Large intestine (tissue), 3 donors: ENCODE measurements around the gene C19orf44. TPM values are rescaled to one million over a fixed set of nuclear protein-coding genes. Genes with fewer than 3 reads are reported as not detected.
"Not testable (repeated sequence)": the region's sequence is repeated elsewhere in the genome, so short reads cannot be mapped to it uniquely, and the experiment has no call there.

Experiments
- DNase-seq, 2 donors: peaks; one replicate each; pipeline versions ENCODE4 v3.0.0 to v3.0.0-alpha.2; 2013
- H3K27ac ChIP-seq: one replicate; pipeline ENCODE4 v1.5.1; 2013; ENCODE audit warnings: low read length
- H3K27me3 ChIP-seq: 2 replicates; pipeline ENCODE4 v1.6.1; 2013; ENCODE audit warnings: low read length; ENCODE audit not compliant: control insufficient read depth, insufficient read depth
- H3K36me3 ChIP-seq: 2 replicates; pipeline ENCODE4 v1.6.1; 2013; ENCODE audit warnings: low read length; ENCODE audit not compliant: control insufficient read depth, insufficient read depth
- H3K4me1 ChIP-seq: one replicate; pipeline ENCODE4 v1.6.1; 2013; ENCODE audit warnings: low read length; ENCODE audit not compliant: control insufficient read depth, insufficient read depth
- H3K4me3 ChIP-seq: one replicate; pipeline ENCODE4 v1.5.1; 2013; ENCODE audit warnings: low read length
- H3K9me3 ChIP-seq: one replicate; pipeline ENCODE4 v1.6.1; 2013; ENCODE audit warnings: mild to moderate bottlenecking, low read depth, low read length, moderate library complexity; ENCODE audit not compliant: control insufficient read depth
- WGBS: methylation state at CpG from one replicate; pipeline ENCODE4 v1.1.5; 2013; ENCODE audit warnings: low lambda C conversion rate; ENCODE audit not compliant: insufficient coverage; 5-methylcytosine and 5-hydroxymethylcytosine counted together
- polyA plus RNA-seq: library from polyadenylated mRNA; unstranded; fragments of 120-200 nt; gene quantifications from one replicate; pipeline ENCODE4 v1.2.1, GENCODE V29; 2013

The C19orf44 gene
- polyA plus RNA-seq, 1 donor = 4.6 TPM

DNA sequence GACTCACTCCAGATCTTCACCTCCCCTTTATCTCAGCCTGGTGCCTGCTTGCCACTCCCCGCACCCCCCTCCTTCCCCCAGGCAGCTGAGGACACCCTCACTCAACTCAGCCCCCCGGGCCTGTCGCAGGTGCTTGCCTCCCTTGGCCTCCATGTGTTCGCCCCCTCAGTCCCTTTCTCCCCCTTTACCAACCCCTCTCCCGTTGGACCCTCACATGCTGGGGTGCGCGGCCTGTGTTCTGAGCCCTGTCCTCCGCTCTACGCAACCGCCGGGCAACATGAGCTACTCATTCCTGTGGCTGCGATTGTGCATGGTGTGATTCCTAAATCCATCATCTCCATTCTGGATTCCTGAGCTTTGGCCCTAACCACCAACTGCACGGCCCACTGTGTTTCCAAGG lies 40.9 kb downstream of the C19orf44 start:
- DNase-seq = no peak
- no peak overlapping the region for H3K27ac ChIP-seq
- H3K9me3 ChIP-seq = no peaks in the 10 kb centered on the region
- WGBS = no CpG with 5 or more reads among the region's 13 CpGs
- no peaks in the 10 kb centered on the region for H3K27me3 ChIP-seq
- H3K4me3 ChIP-seq = no peak overlapping the region
- peaks cover 10% of the 10 kb centered on the region for H3K4me1 ChIP-seq
- H3K36me3 ChIP-seq = peaks cover 67% of the 10 kb centered on the region

DNA sequence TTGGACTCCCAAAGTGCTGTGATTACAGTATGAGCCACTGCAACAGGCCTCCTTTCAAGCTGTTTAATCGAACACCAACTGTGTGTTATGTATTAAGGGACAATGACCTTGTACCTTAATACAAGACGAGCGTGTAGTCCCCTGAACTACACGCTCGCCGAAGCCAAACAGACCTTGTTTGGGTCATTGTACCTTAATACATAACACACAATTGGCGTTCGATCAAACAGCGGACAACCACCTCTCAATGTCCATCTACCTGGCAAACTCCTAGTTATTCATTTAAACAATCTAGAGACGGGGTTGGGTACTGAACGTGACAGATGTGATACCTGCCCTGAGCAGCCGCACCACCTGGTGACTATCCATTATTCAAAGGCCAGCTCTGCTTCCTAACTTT lies 44.8 kb downstream of the C19orf44 start:
- no CpG with 5 or more reads among the region's 12 CpGs for WGBS
- no peak for DNase-seq
- peaks cover 14% of the 10 kb centered on the region for H3K4me1 ChIP-seq

DNA sequence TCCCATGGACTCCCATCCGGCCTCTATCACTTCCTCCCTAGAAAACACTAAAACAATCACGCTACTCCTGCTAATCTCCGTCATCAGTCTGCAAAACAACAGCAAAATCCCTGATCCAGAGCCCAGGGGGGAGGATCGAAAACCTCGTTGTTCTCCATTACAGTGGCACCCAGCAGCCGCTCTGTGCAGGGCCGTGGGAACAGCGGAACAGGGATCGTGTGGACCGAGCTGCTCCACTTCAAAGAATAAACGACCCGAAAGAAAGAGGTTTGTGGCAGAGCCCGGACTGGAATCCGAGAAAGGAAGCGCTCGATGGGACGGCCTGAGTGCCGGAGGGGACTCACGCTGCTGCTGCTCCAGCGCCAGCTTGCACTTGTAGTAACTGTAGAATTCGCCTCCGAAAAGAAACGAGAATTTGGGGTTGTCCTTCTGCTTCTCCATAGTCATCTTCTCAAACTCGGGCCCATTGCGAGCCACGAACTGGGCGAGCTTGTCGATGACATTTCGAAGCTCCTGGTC lies 45.4 kb downstream of the C19orf44 start:
- H3K36me3 ChIP-seq = peaks cover 25% of the 10 kb centered on the region
- peak overlapping the region; percentile 88 for H3K4me3 ChIP-seq
- H3K4me1 ChIP-seq = peaks cover 14% of the 10 kb centered on the region
- no peak for DNase-seq
- no CpG with 5 or more reads among the region's 29 CpGs for WGBS
- H3K27ac ChIP-seq = peak overlapping the region; percentile 86
- no peaks in the 10 kb centered on the region for H3K27me3 ChIP-seq
- no peaks in the 10 kb centered on the region for H3K9me3 ChIP-seq

More for the DNA sequence above, 44.8 kb downstream of the C19orf44 start:
- H3K4me3 ChIP-seq = peak overlapping the region; percentile 88
- no peaks in the 10 kb centered on the region for H3K27me3 ChIP-seq
- H3K36me3 ChIP-seq = peaks cover 32% of the 10 kb centered on the region
- no peak overlapping the region for H3K27ac ChIP-seq
- no peaks in the 10 kb centered on the region for H3K9me3 ChIP-seq

DNA sequence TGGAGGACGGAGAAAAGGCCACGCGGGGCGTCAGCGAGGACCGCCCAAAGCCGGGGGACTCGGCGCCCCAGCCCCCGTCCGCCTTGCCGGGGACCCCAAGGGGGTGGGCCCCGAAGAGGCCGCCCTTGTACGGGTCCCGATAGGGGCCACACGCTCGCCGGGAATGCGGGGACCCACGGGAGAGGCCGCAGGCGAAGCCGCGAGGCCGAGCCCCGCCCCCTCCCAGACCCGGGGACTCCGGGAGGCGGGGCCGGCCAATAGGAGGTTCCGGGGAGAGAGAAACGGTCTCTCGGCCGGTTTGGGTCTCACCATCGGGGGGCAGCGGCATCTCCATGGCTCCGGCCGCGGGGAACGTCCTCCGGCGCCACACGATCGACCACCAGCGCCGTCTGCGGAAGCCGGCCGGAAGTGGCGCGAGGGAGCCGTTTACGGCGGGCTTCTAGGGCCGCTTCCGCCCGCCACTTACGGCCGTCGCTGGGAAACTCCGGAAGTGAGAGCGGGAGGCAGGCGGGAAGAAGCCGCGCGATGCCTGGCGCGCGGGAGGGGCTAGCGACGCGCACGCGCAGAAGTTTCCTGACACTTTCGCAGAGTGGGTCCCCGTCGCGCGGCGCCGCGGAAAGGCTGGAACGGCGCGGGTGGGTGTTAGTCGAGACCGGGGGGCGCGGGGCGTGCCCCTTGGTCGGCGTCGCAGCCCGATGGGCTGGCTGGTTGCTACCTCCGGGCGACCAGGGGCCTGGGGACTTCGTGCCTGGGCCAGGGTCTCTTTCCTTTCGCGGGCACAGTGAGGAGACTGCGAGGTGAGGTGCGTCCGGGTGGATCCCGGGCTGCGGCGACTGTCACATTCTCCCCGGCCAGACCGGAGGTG lies 46.1 kb downstream of the C19orf44 start, which contains the start of gene CHERP:
Gene CHERP (minus strand): TSS at position 393 of the 865 bp plus-strand sequence. CDS start 59 bp downstream, at position 334.
- Histone ChIP-seq H3K4me1 (peaks cover 14% of the 10 kb centered on the region), H3K9me3 (no peaks in the 10 kb centered on the region), H3K27ac (peak within 1 kb of the TSS; percentile 86), H3K36me3 (peaks cover 21% of the 10 kb centered on the region), H3K27me3 (no peaks in the 10 kb centered on the region), H3K4me3 (peak within 1 kb of the TSS; percentile 88)
- peak; percentile 95 for DNase-seq
- WGBS = no CpG with 5 or more reads among the region's 108 CpGs

DNA sequence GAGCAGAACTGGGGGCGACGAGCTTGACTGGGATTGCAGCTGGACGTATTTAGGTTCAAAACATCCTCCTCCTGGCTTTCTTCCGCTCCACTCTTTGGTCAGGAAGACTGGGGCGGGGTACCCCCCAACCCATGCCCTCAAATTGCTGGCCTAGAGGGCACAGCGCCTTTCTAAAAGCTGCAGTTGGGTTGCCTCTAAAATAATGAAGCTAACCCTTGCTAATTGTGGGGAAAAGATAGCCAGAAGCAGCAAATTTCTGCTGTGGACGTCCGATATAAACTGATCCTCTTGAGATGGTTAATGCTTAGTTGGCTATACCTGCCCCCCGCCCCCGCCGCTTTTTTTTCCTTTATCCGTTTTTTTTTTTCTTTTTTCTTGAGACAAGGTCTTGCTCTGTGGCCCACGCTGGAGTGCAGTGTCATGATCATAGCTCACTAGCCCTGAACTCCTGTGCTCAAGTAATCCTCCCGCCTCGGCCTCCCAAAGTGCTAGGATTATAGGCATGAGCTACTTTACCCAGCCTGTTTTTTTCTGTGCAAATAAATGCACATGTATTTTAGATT lies 46.8 kb downstream of the C19orf44 start:
- H3K9me3 ChIP-seq = no peaks in the 10 kb centered on the region
- no peak for DNase-seq
- H3K27ac ChIP-seq = peak overlapping the region; percentile 77
- peaks cover 13% of the 10 kb centered on the region for H3K36me3 ChIP-seq
- H3K4me1 ChIP-seq = peaks cover 14% of the 10 kb centered on the region
- H3K27me3 ChIP-seq = no peaks in the 10 kb centered on the region
- peak overlapping the region; percentile 88 for H3K4me3 ChIP-seq
- WGBS = 0% methylated on average over 4 of the region's 15 CpGs

DNA sequence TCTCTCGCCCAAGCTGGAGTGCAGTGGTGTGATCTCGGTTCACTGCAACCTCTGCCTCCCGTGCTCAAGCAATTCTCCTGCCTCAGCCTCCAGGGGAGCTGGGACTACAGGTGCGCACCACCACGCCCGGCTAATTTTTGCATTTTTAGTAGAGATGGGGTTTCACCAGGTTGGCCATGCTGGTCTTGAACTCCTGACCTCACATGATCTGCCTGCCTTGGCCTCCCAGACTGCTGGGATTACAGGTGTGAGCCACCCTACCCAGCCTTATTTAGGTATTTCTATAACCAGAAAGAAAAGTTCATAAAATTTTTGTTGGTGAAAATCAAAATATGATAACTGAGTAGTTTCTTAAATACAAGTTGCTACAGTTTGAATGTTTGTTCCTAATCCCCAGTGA lies 47.5 kb downstream of the C19orf44 start:
- not testable (repeated sequence) for H3K27ac ChIP-seq, DNase-seq, H3K9me3 ChIP-seq, H3K27me3 ChIP-seq, H3K36me3 ChIP-seq, H3K4me3 ChIP-seq
- 100% methylated on average over 3 of the region's 6 CpGs for WGBS
- H3K4me1 ChIP-seq = peaks cover 14% of the 10 kb centered on the region

DNA sequence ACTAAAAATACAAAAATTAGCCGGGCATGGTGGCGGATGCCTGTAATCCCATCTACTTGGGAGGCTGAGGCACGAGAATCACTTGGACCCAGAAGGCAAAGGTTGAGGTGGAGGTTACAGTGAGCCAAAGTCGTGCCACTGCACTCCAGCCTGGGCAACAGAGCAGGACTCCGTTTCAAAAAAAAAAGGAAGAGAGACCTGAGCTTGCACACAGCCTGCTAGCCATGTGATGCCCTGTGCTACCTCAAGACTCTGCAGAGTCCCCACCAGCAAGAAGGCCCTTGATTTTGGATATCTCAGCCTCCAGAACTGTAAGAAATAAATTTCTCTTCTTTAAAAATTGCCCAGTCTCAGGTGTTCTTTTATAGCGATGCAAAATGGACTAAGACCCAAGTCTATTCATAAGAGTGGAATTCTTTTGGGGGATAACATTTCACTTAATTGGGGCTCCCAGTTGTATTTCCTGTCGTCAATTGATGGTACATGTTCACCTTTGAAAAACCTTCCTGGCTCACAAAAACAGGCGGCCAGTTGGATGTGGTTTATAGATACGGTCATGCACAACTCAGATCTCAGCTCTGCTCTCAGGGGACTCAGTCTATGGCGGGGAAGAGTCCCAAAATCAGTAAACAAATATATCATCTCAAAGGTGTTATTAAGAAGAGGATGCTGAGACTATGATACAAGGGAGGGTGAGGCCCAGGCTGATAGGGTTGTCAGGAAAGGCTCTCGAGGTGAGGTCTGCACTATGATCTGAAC lies 48.5 kb downstream of the C19orf44 start:
- DNase-seq = no peak

DNA sequence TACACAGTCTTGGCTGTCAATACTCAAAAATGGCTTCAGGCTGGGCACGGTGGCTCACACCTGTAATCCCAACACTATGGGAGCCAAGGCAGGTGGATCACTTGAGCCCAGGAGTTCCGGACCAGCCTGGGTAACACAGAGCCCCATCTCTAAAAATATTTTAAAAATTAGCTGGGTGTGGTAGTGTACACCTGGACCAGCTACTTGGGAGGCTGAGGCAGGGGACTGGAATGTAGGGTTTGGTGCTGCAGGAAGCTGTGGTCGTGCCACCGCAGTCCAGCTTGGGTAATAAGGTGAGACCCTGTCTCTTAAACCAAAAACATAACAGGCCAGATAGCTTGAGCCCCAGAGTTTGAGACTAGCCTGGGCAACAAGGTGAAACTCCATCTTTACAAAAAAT lies 52.8 kb downstream of the C19orf44 start:
- Histone ChIP-seq H3K27me3 (no peaks in the 10 kb centered on the region), H3K4me3 (no peak overlapping the region), H3K9me3 (no peaks in the 10 kb centered on the region), H3K36me3 (peaks cover 29% of the 10 kb centered on the region), H3K27ac (no peak overlapping the region), H3K4me1 (no peaks in the 10 kb centered on the region)
- WGBS = no CpG with 5 or more reads among the region's 4 CpGs
- no peak for DNase-seq

More for the DNA sequence above, 48.5 kb downstream of the C19orf44 start:
- WGBS = no CpG with 5 or more reads among the region's 11 CpGs
- Histone ChIP-seq H3K27me3 (no peaks in the 10 kb centered on the region), H3K27ac (no peak overlapping the region), H3K4me1 (peaks cover 14% of the 10 kb centered on the region), H3K36me3 (peaks cover 2% of the 10 kb centered on the region), H3K9me3 (no peaks in the 10 kb centered on the region), H3K4me3 (no peak overlapping the region)

DNA sequence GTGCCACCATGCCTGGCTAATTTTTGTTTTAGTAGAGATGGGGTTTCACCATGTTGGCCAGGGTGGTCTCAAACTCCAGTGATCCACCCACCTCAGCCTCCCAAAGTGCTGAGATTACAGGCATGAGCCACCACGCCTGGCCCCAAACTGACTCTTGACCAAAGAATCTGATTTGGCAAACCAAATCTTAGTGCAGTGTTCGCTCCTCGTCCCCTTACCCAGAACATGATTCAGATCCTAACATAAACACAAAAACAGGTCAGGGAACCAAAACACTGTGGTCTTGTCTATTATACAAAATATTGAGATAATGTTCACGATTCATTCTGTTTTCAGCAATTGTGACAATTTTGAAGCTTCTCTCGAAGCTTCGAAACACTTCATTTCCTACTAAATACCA lies 55.7 kb downstream of the C19orf44 start:
- DNase-seq, H3K27me3 ChIP-seq, H3K27ac ChIP-seq, H3K9me3 ChIP-seq, H3K4me1 ChIP-seq, H3K4me3 ChIP-seq: not testable (repeated sequence)
- 100% methylated on average over 1 of the region's 6 CpGs for WGBS
- peaks cover 41% of the 10 kb centered on the region for H3K36me3 ChIP-seq

DNA sequence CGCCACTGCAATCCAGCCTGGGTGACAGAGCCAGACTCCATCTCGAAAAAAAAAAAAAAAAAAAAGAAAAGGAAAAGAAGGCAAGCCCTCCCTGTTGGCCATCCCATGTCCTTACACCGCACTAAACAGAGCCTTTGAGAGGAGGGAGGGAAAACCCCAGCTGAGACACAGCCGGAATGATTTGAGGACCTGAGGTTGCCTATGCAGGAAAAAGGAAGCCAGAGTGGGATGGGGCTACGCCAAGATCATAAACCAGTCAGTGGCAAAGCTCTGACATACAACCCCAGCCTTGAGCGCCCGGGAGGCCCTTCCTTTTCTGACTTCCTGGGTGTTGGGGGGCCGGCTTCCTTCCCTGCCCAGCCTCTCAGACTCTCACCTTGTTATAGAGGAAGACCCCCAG lies 58.6 kb downstream of the C19orf44 start:
- Histone ChIP-seq H3K27ac (no peak overlapping the region), H3K9me3 (no peaks in the 10 kb centered on the region), H3K4me1 (no peaks in the 10 kb centered on the region), H3K4me3 (no peak overlapping the region), H3K27me3 (no peaks in the 10 kb centered on the region), H3K36me3 (peaks cover 51% of the 10 kb centered on the region)
- no CpG with 5 or more reads among the region's 8 CpGs for WGBS
- no peak for DNase-seq
